Neural cell (in vitro differentiated cells): ENCODE data around the gene AFAP1L1.

Source experiments
- EP300 ChIP-seq: fragments of 450-650 bp; conservative IDR thresholded peaks from 2 replicates; pipeline ENCODE4 v1.6.1; 2014; ENCODE audit warnings: antibody characterized with exemption, mild to moderate bottlenecking, moderate library complexity; ENCODE audit not compliant: poor library complexity, severe bottlenecking
- EZH2 ChIP-seq: fragments of 200-600, 300-800 bp; shearing (Covaris generic), sonication (generic); IDR thresholded peaks from 2 replicates; pipeline ENCODE4 v1.6.1; 2014; ENCODE audit warnings: antibody characterized with exemption, low read length, borderline replicate concordance, mild to moderate bottlenecking; ENCODE audit not compliant: insufficient read depth, poor library complexity, severe bottlenecking
- RAD21 ChIP-seq: fragments of 450-650 bp; conservative IDR thresholded peaks from 2 replicates; pipeline ENCODE4 v1.6.1; 2014; ENCODE audit warnings: antibody characterized with exemption, mild to moderate bottlenecking, moderate library complexity
- SMC3 ChIP-seq: fragments of 450-650 bp; conservative IDR thresholded peaks from 2 replicates; pipeline ENCODE4 v1.6.1; 2014; ENCODE audit warnings: antibody characterized with exemption, mild to moderate bottlenecking, moderate library complexity; ENCODE audit not compliant: poor library complexity
- TF ChIP-seq, protein P1 (sequence below): fragments of 450-650 bp; IDR thresholded peaks from 2 replicates; pipeline ENCODE4 v1.5.1; 2014; ENCODE audit warnings: antibody characterized with exemption, mild to moderate bottlenecking, moderate library complexity; ENCODE audit not compliant: poor library complexity, severe bottlenecking
- TF ChIP-seq, protein P2 (sequence below): IDR thresholded peaks from 2 replicates; pipeline ENCODE4 v1.6.1; 2012; ENCODE audit warnings: borderline replicate concordance

DNA sequence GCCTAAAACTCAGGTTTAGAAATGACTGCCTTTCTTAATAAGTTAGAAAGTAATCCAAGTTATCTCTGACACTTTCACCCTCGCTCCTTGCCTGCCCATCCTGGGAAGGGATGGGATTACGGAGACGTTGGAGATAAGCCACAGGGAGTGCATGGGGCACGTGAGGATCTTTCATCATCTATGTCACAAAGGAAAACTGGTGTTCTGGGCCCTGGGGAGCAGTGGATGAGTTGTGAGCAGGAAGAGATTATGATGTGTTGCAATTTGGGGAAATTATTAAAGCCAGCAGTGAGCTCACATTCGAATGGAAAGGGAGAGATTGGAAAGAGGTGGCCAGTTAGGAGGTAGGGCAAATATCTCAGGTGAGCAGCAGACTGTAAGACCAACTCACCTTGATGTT, 12.8 kb downstream of the AFAP1L1 start:
- TF ChIP-seq EZH2 (no peak), EP300 (no peak), SMC3 (no peak), RAD21 (no peak)
- TF ChIP-seq, protein P1, sequence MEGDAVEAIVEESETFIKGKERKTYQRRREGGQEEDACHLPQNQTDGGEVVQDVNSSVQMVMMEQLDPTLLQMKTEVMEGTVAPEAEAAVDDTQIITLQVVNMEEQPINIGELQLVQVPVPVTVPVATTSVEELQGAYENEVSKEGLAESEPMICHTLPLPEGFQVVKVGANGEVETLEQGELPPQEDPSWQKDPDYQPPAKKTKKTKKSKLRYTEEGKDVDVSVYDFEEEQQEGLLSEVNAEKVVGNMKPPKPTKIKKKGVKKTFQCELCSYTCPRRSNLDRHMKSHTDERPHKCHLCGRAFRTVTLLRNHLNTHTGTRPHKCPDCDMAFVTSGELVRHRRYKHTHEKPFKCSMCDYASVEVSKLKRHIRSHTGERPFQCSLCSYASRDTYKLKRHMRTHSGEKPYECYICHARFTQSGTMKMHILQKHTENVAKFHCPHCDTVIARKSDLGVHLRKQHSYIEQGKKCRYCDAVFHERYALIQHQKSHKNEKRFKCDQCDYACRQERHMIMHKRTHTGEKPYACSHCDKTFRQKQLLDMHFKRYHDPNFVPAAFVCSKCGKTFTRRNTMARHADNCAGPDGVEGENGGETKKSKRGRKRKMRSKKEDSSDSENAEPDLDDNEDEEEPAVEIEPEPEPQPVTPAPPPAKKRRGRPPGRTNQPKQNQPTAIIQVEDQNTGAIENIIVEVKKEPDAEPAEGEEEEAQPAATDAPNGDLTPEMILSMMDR = no peak
- TF ChIP-seq, protein P2, sequence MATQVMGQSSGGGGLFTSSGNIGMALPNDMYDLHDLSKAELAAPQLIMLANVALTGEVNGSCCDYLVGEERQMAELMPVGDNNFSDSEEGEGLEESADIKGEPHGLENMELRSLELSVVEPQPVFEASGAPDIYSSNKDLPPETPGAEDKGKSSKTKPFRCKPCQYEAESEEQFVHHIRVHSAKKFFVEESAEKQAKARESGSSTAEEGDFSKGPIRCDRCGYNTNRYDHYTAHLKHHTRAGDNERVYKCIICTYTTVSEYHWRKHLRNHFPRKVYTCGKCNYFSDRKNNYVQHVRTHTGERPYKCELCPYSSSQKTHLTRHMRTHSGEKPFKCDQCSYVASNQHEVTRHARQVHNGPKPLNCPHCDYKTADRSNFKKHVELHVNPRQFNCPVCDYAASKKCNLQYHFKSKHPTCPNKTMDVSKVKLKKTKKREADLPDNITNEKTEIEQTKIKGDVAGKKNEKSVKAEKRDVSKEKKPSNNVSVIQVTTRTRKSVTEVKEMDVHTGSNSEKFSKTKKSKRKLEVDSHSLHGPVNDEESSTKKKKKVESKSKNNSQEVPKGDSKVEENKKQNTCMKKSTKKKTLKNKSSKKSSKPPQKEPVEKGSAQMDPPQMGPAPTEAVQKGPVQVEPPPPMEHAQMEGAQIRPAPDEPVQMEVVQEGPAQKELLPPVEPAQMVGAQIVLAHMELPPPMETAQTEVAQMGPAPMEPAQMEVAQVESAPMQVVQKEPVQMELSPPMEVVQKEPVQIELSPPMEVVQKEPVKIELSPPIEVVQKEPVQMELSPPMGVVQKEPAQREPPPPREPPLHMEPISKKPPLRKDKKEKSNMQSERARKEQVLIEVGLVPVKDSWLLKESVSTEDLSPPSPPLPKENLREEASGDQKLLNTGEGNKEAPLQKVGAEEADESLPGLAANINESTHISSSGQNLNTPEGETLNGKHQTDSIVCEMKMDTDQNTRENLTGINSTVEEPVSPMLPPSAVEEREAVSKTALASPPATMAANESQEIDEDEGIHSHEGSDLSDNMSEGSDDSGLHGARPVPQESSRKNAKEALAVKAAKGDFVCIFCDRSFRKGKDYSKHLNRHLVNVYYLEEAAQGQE = no peak
